Ovary (tissue), 3 donors: Measurements from ENCODE around the gene IQSEC3.

Experiments used
- CTCF ChIP-seq, 3 donors: fragments of 450-650 bp in 2 of 3; fragments of 200-600 bp in 1 of 3; IDR thresholded peaks; one replicate each; pipeline versions ENCODE4 v1.5.1 to v1.8.0; 2016 to 2022; ENCODE audit warnings: antibody characterized with exemption in 3 of 3, mild to moderate bottlenecking in 1 of 3
- EP300 ChIP-seq: sonication (generic); formaldehyde crosslinking; IDR thresholded peaks from one replicate; pipeline ENCODE4 v1.6.1; 2017; ENCODE audit warnings: antibody characterized with exemption
- donor health status: DM: no; HTN: no; CAD: no.

GRCh38 chr12:22190-22529 is 44.4 kb upstream of the IQSEC3 start:
- TF ChIP-seq CTCF (IDR thresholded peaks at IDR 0.05) (no peak), EP300 (no peak)
